CD4-positive, alpha-beta T cell (primary cell): Measurements from ENCODE around the gene TUBA3C. TPM values are rescaled to one million over a fixed set of nuclear protein-coding genes. Genes with fewer than 3 reads are reported as not detected.
"Not testable (repeated sequence)": the region's sequence is repeated elsewhere in the genome, so short reads cannot be mapped to it uniquely, and the experiment has no call there.

ENCODE experiments used
- ATAC-seq: fragments of 200-7000 bp; cut with Tn5 transposase; one replicate; pipeline ENCODE4 v1.10.0; 2022; ENCODE audit warnings: mild to moderate bottlenecking; ENCODE audit not compliant: poor library complexity
- CTCF ChIA-PET: fragments of 350-600 bp; sonication (Branson Sonifier 250); formaldehyde crosslinking; loops from one replicate; lab custom pipeline; 2021; ENCODE audit warnings: antibody characterized with exemption, inconsistent platforms; lab: Charles Lee
- POLR2A ChIA-PET: fragments of 350-600 bp; sonication (Branson Sonifier 250); formaldehyde crosslinking; loops from one replicate; lab custom pipeline; 2021; ENCODE audit warnings: antibody characterized with exemption, inconsistent platforms; lab: Charles Lee
- DNase-seq, 14 experiments: peaks; one replicate each; pipeline ENCODE4 v3.0.0-alpha.2; 2013 to 2020; ENCODE audit warnings: mixed read lengths in 2 of 14
- H3K27ac ChIP-seq, 2 donors: one replicate each; pipeline versions ENCODE4 v1.5.1 to v1.7.0; 2013; ENCODE audit warnings: low read length in 2 of 2, low read depth in 1 of 2, mild to moderate bottlenecking in 1 of 2
- H3K27me3 ChIP-seq, 2 experiments: 1 replicate in 1 of 2; 2 replicates in 1 of 2; pipeline versions ENCODE4 v1.6.1 to v1.7.0; 2013; ENCODE audit warnings: low read length in 2 of 2, control low read depth in 1 of 2, mild to moderate bottlenecking in 1 of 2, moderate library complexity in 1 of 2; ENCODE audit not compliant: insufficient read depth in 2 of 2, control insufficient read depth in 1 of 2
- H3K36me3 ChIP-seq: one replicate; pipeline ENCODE4 v1.6.1; 2013; ENCODE audit warnings: low read length, control low read depth; ENCODE audit not compliant: insufficient read depth
- H3K4me1 ChIP-seq: one replicate; pipeline ENCODE4 v1.6.1; 2013; ENCODE audit warnings: low read length, control low read depth; ENCODE audit not compliant: insufficient read depth
- H3K4me3 ChIP-seq: one replicate; pipeline ENCODE4 v1.5.1; 2013; ENCODE audit warnings: mild to moderate bottlenecking, low read length, moderate library complexity
- H3K9me3 ChIP-seq, 2 experiments: 1 replicate in 1 of 2; 2 replicates in 1 of 2; pipeline versions ENCODE4 v1.6.1 to v1.7.0; 2013; ENCODE audit warnings: low read length in 2 of 2, mild to moderate bottlenecking in 2 of 2, control low read depth in 1 of 2, moderate library complexity in 1 of 2; ENCODE audit not compliant: control insufficient read depth in 1 of 2, insufficient read depth in 1 of 2
- H3K27ac Mint-ChIP-seq: one replicate; pipeline ENCODE4 v1.8.0; 2020; ENCODE audit warnings: mixed read lengths
- H3K27me3 Mint-ChIP-seq: one replicate; pipeline ENCODE4 v1.8.0; 2021; ENCODE audit warnings: mixed read lengths
- H3K36me3 Mint-ChIP-seq: one replicate; pipeline ENCODE4 v1.8.0; 2021; ENCODE audit warnings: low read depth, mixed read lengths
- H3K4me1 Mint-ChIP-seq: one replicate; pipeline ENCODE4 v1.8.0; 2021; ENCODE audit warnings: low read depth, mixed read lengths
- H3K4me3 Mint-ChIP-seq: one replicate; pipeline ENCODE4 v1.8.0; 2020; ENCODE audit warnings: mild to moderate bottlenecking, mixed read lengths
- H3K9me3 Mint-ChIP-seq: one replicate; pipeline ENCODE4 v1.8.0; 2020; ENCODE audit warnings: mixed read lengths
- CTCF ChIP-seq: fragments of 200-600 bp; IDR thresholded peaks from one replicate; pipeline ENCODE4 v1.8.0; 2022; ENCODE audit warnings: antibody characterized with exemption, mild to moderate bottlenecking
- intact Hi-C, 2 experiments: fragments of 100-400 bp; cut with DNase I in 1 of 2; cut with micrococcal nuclease in 1 of 2; formaldehyde crosslinking; loops; one replicate each; pipeline versions ENCODE4 v1.15.1 to v1.9.0; 2023 to 2025; cut with DNase I, micrococcal nuclease
- total RNA-seq, 174 experiments: library from RNA in 2 of 174; stranded (reverse) in 2 of 174; gene quantifications; one replicate each; pipeline ENCODE4 v1.2.3 and lab custom pipeline; 2021 to 2026

The TUBA3C gene
- total RNA-seq, 2 experiments from 2014 or later: not detected

GRCh38 chr13:19179916-19180315 is 1.7 kb downstream of the TUBA3C start:
- Histone ChIP-seq H3K4me3 (no peak overlapping the region), H3K27me3 (no peaks in the 10 kb centered on the region), H3K27ac (no peak overlapping the region), H3K36me3 (no peaks in the 10 kb centered on the region), H3K9me3 (peaks cover 0 to 32% of the 10 kb centered on the region in 2 experiments), H3K4me1 (no peaks in the 10 kb centered on the region)
- TF ChIP-seq CTCF: no peak
- H3K36me3 Mint-ChIP-seq: no peaks in the 10 kb centered on the region
- CTCF ChIA-PET: no interaction called here
- ATAC-seq (no peak), DNase-seq (no peak)
- H3K9me3 Mint-ChIP-seq: no peaks in the 10 kb centered on the region
- intact Hi-C loops: no loop called here
- no peak overlapping the region for H3K4me3 Mint-ChIP-seq
- no peak overlapping the region for H3K27ac Mint-ChIP-seq
- POLR2A ChIA-PET: no interaction called here
- H3K4me1 Mint-ChIP-seq: no peaks in the 10 kb centered on the region
- no peaks in the 10 kb centered on the region for H3K27me3 Mint-ChIP-seq

- ATAC-seq (no peak), DNase-seq (no peak)
- Mint-ChIP-seq H3K27ac (no peak overlapping the region), H3K9me3 (no peaks in the 10 kb centered on the region), H3K36me3 (no peaks in the 10 kb centered on the region), H3K4me3 (no peak overlapping the region), H3K4me1 (no peaks in the 10 kb centered on the region), H3K27me3 (no peaks in the 10 kb centered on the region)
- peaks cover 0 to 32% of the 10 kb centered on the region in 2 experiments for H3K9me3 ChIP-seq
- ChIA-PET CTCF (no interaction called here), POLR2A (no interaction called here)
- H3K4me1 ChIP-seq: no peaks in the 10 kb centered on the region
- H3K36me3 ChIP-seq: no peaks in the 10 kb centered on the region
- TF ChIP-seq CTCF: no peak
- no peak overlapping the region for H3K4me3 ChIP-seq
- intact Hi-C loops: no loop called here
- H3K27ac ChIP-seq: no peak overlapping the region
- no peaks in the 10 kb centered on the region for H3K27me3 ChIP-seq
Measured at GRCh38 chr13:19178901-19179593, 2.6 kb downstream of the TUBA3C start.

GRCh38 chr13:19176981-19177776 is 4.4 kb downstream of the TUBA3C start:
- H3K27me3 ChIP-seq, POLR2A ChIA-PET, H3K36me3 Mint-ChIP-seq, DNase-seq, CTCF ChIA-PET, H3K27ac Mint-ChIP-seq, H3K4me3 Mint-ChIP-seq, H3K4me3 ChIP-seq, intact Hi-C loops, H3K27ac ChIP-seq, H3K27me3 Mint-ChIP-seq, ATAC-seq, H3K4me1 ChIP-seq, H3K4me1 Mint-ChIP-seq, H3K36me3 ChIP-seq, H3K9me3 Mint-ChIP-seq: not testable (repeated sequence)
- peaks cover 0 to 32% of the 10 kb centered on the region in 2 experiments for H3K9me3 ChIP-seq
